Naive thymus-derived CD8-positive, alpha-beta T cell (primary cell): ENCODE measurements around the gene GNB2. TPM values are rescaled to one million over a fixed set of nuclear protein-coding genes. Genes with fewer than 3 reads are reported as not detected.
A peak's percentile ranks its signal among the peaks of the same experiment; 100 is the strongest.
"Not testable (repeated sequence)": the region's sequence is repeated elsewhere in the genome, so short reads cannot be mapped to it uniquely, and the experiment has no call there.

ENCODE experiments used
- ATAC-seq, 2 donors: fragments of 150-1000 bp; cut with Tn5 transposase in 1 of 2; sonication (Bioruptor Pico), chemical (Tn5 transposase) in 1 of 2; 1 replicate in 1 of 2; 2 replicates in 1 of 2; pipeline ENCODE4 v1.10.0; 2021; ENCODE audit warnings: mild to moderate bottlenecking in 2 of 2, moderate library complexity in 2 of 2
- POLR2A ChIA-PET: fragments of 350-600 bp; sonication (Branson Sonifier 250); formaldehyde crosslinking; loops from one replicate; lab custom pipeline; 2021; ENCODE audit warnings: antibody characterized with exemption; lab: Charles Lee
- DNase-seq, 10 donors: peaks; one replicate each; pipeline versions ENCODE4 v3.0.0 to v3.0.0-alpha.2; 2020 to 2022
- H3K27ac Mint-ChIP-seq, 10 donors: one replicate each; pipeline ENCODE4 v1.8.0; 2020 to 2022; ENCODE audit warnings: mild to moderate bottlenecking in 10 of 10, mixed read lengths in 10 of 10, moderate library complexity in 4 of 10, inconsistent platforms in 1 of 10
- H3K27me3 Mint-ChIP-seq, 5 donors: one replicate each; pipeline ENCODE4 v1.8.0; 2021 to 2022; ENCODE audit warnings: mixed read lengths in 5 of 5
- H3K36me3 Mint-ChIP-seq, 3 donors: one replicate each; pipeline ENCODE4 v1.8.0; 2020 to 2022; ENCODE audit warnings: mixed read lengths in 3 of 3, mild to moderate bottlenecking in 2 of 3, inconsistent platforms in 1 of 3
- H3K4me1 Mint-ChIP-seq, 4 donors: one replicate each; pipeline ENCODE4 v1.8.0; 2021 to 2022; ENCODE audit warnings: mixed read lengths in 4 of 4
- H3K4me3 Mint-ChIP-seq, 10 donors: one replicate each; pipeline ENCODE4 v1.8.0; 2020 to 2022; ENCODE audit warnings: mild to moderate bottlenecking in 10 of 10, mixed read lengths in 10 of 10, moderate library complexity in 6 of 10, inconsistent platforms in 1 of 10
- H3K9me3 Mint-ChIP-seq, 9 donors: one replicate each; pipeline ENCODE4 v1.8.0; 2020 to 2022; ENCODE audit warnings: mixed read lengths in 9 of 9, mild to moderate bottlenecking in 3 of 9, inconsistent platforms in 1 of 9, moderate library complexity in 1 of 9
- polyA plus RNA-seq, 3 donors: library from polyadenylated mRNA; unstranded; fragments of 300-500 nt; fragmentation: Illumina TruSeq; gene quantifications; one replicate each; pipeline ENCODE4 v1.2.3, GENCODE V29; 2021
- total RNA-seq, 8 experiments: library from RNA in 2 of 8; stranded (reverse) in 2 of 8; gene quantifications; one replicate each; pipeline ENCODE4 v1.2.3 and lab custom pipeline; 2021 to 2026

The GNB2 gene
- total and polyA plus RNA-seq, 5 experiments from 2014 or later = 34.8 to 118 (median 42.4) TPM

DNA sequence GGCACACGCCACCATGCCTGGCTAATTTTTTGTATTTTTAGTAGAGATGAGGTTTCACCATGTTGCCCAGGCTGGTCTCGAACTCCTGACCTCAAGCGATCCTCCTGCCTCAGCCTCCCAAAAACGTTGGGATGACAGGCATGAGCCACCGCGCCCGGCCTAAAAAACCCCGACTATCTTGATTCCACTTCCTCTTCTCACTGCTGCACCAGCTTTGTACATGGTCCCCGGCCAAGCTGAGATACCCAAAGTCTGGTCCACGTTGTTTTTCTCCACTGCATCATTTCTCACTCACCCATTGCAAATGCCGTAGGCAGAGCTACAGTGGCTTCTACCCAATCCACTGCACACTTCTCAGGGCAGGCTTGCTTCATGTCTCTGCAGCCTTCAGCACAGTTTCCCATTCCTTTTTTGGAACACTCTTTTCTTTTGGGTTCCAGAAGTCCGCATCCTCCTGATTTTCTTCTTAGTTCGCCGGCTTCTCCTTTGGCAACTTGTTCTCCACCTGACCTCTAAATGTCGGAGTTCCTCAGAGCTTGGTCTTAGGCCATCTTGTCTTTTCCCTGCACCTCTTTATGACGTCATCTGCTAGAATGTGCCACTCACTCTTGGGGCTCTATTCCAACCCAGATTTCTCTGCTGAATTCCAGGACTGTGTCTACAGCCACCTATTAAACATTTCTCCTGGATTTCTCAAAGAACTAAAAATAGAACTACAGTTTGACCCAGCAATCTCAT lies 6.0 kb upstream of the GNB2 start:
- H3K27ac Mint-ChIP-seq = no peak overlapping the region
- peaks cover 0 to 5% (median 0%) of the 10 kb centered on the region in 5 donors for H3K27me3 Mint-ChIP-seq
- POLR2A ChIA-PET = interaction anchor here (1.2 to 1.3 kb wide), 2 partner anchors 10 to 55 kb away, joined by 3 to 4 read pairs; no protein-coding TSS in a partner anchor
- ATAC-seq = no peak
- peaks cover 0 to 4% (median 1%) of the 10 kb centered on the region in 4 donors for H3K4me1 Mint-ChIP-seq
- no peak for DNase-seq
- no peaks in the 10 kb centered on the region for H3K9me3 Mint-ChIP-seq
- no peaks in the 10 kb centered on the region for H3K36me3 Mint-ChIP-seq
- H3K4me3 Mint-ChIP-seq = peak overlapping the region in 1 of 10 donors; percentile 10

DNA sequence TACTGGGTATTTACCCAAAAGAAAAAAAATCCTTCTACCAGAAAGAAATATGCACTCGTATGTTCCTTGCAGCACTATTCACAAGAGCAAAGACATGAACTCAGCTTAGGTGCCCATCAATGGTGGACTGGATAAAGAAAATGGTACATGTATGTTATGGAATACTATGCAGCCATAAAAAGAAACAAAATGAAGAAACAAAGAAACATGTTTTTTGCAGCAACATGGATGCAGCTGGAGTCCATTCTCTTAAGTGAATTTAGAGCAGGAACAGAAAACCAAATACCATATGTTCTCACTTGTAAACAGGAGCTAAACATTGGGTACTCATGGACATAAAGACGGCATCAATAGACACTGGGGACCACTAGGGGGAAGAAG lies 5.5 kb upstream of the GNB2 start:
- no peaks in the 10 kb centered on the region for H3K9me3 Mint-ChIP-seq
- no peak for ATAC-seq
- H3K27ac Mint-ChIP-seq = peak overlapping the region in 1 of 10 donors; percentile 21
- peak overlapping the region in 1 of 10 donors; percentile 8 for H3K4me3 Mint-ChIP-seq
- peaks cover 3 to 5% (median 4%) of the 10 kb centered on the region in 4 donors for H3K4me1 Mint-ChIP-seq
- DNase-seq = no peak
- no peaks in the 10 kb centered on the region for H3K36me3 Mint-ChIP-seq
- POLR2A ChIA-PET = interaction anchor here (1.2 to 1.3 kb wide), 2 partner anchors 11 to 55 kb away, joined by 3 to 4 read pairs; no protein-coding TSS in a partner anchor
- H3K27me3 Mint-ChIP-seq = peaks cover 0 to 5% (median 0%) of the 10 kb centered on the region in 5 donors

DNA sequence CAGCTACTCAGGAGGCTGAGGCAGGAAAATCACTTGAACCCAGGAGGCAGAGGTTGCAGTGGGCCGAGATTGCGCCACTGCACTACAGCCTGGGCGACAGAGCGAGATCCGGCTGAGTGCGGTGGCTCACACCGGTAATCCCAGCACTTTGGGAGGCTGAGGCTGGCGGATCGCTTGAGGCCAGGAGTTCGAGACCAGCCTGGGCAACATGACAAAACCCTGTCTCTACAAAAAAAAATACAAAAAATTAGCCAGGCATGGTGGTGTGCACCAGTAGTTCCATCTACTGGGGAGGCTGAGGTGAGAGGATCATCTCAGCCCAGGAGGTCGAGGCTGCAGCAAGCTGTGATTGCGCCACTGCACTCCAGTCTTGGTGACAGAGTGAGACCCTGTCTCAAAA lies 4.4 kb upstream of the GNB2 start:
- ATAC-seq, H3K36me3 Mint-ChIP-seq, H3K27ac Mint-ChIP-seq, DNase-seq, H3K27me3 Mint-ChIP-seq, H3K4me1 Mint-ChIP-seq, H3K4me3 Mint-ChIP-seq, H3K9me3 Mint-ChIP-seq: not testable (repeated sequence)
- POLR2A ChIA-PET = interaction anchor here (0.8 to 1.3 kb wide), 4 partner anchors 11 to 56 kb away, joined by 3 to 5 read pairs (median 4); no protein-coding TSS in a partner anchor

DNA sequence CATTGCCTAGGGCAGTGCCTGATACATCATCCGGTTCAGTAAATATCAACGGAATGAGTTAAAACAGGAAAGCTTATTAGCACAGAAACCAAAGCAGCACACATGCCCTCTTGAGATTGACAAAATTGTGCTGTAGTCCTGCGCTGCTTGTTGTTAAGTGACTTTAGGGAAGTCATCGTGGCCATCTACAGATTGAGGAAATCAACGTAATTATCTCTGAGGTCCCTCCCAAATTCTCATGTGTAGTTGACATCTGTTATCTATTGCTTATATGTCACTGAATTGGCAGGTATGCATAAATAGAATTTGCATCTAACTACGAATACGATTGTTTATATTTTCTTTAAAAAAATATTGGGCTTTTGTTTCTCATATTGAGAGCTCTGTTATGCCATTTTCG lies 3.5 kb upstream of the GNB2 start:
- Mint-ChIP-seq H3K9me3 (no peaks in the 10 kb centered on the region), H3K36me3 (no peaks in the 10 kb centered on the region), H3K27ac (no peak overlapping the region), H3K27me3 (peaks cover 0 to 5% (median 0%) of the 10 kb centered on the region in 5 donors), H3K4me1 (peaks cover 6 to 7% (median 6%) of the 10 kb centered on the region in 4 donors), H3K4me3 (peak overlapping the region in 1 of 10 donors; percentile 11)
- POLR2A ChIA-PET = interaction anchor here (0.8 to 1.1 kb wide), 3 partner anchors 10 to 42 kb away, joined by 3 to 5 read pairs (median 3); no protein-coding TSS in a partner anchor
- ATAC-seq (no peak), DNase-seq (no peak)

DNA sequence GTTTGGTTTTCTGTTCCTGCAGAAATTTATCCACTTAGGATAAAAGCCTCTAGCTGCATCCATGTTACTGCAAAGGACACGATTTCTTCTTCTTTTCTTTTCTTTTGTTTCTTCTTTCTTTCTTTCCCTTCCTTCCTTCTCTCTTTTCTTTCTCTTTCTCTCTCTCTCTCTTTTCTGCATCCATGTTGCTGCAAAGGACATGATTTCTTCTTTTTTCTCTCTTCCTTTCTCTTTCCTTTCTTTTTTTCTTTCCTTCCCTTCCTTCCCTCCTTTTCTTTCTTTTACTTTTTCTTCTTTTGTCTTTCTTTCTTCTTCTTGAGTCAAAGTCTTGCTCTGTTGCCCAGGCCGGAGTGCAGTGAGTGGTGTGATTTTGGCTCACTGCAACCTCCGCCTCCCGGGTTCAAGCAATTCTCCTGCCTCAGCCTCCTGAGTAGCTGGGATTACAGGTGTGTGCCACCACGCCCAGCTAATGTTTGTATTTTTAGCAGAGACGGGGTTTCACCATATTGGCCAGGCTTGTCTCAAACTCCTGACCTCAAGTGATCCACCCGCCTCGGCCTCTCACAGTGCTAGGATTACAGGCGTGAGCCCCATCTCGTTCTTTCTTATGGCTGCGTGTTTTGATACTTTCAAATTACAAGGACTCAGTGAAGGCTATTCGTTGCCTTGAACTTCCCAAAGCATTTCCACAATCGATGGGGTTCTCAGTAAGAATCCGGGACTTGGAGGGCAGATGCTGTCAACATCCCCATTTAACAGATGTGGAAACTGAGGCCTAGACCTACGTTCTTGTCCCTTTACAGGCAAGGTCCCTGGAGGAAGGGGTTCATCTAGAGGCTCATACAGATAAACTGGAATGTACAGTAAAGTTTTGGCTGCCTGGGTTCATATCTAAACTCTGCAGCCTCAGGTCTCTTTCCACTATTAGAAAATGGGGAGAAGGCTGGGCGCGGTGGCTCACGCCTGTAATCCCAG lies 1.9 kb upstream of the GNB2 start:
- H3K4me1 Mint-ChIP-seq = peaks cover 8 to 11% (median 10%) of the 10 kb centered on the region in 4 donors
- peaks cover 0 to 3% (median 0%) of the 10 kb centered on the region in 3 donors for H3K36me3 Mint-ChIP-seq
- no peak for ATAC-seq
- H3K27ac Mint-ChIP-seq = peak overlapping the region in 5 of 10 donors; percentile 12 to 99 (median 31)
- peak overlapping the region in 4 of 10 donors; percentile 20 to 95 (median 38) for H3K4me3 Mint-ChIP-seq
- no peak for DNase-seq
- H3K9me3 Mint-ChIP-seq = no peaks in the 10 kb centered on the region
- POLR2A ChIA-PET = interaction anchor here (0.7 to 1.6 kb wide), 6 partner anchors 34 to 243 kb away, joined by 3 to 13 read pairs (median 6); partner anchors contain the start of genes MOSPD3, POP7 and ZCWPW1
- H3K27me3 Mint-ChIP-seq = peaks cover 0 to 5% (median 0%) of the 10 kb centered on the region in 5 donors

DNA sequence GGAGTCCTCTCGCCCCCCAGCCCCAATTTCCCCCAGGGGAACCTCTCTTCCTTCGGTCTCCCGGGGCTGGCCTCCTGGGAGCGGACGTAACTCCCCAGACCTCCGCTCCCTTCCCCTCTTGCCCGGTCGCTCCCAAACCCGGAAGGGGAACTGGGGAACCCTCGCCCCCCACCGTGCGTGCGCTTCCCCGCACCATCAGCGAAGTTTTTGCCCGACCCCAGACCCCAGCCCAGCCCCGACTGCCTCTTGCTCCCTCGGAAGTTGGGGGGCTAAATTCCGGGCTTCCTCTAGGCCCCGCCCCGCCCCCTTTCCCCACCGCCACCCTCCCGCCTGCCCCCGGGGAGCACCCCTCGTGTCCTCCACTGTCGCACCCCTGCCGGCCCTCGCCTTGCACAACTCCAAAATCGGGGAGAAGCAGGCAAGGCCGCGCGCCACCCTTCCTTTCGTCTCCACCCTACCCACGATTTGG lies 436 bp downstream of the GNB2 start:
- H3K4me3 Mint-ChIP-seq = peak overlapping the region; percentile 94 to 97 (median 96)
- ATAC-seq (no peak), DNase-seq (peak in 6 of 10 donors; percentile 27 to 78 (median 54))
- H3K27me3 Mint-ChIP-seq = no peaks in the 10 kb centered on the region
- peaks cover 8 to 24% (median 22%) of the 10 kb centered on the region in 4 donors for H3K4me1 Mint-ChIP-seq
- H3K27ac Mint-ChIP-seq = peak overlapping the region; percentile 84 to 99 (median 97)
- POLR2A ChIA-PET = interaction anchor here (0.7 to 11.9 kb wide), 12 partner anchors 9 to 245 kb away, joined by 3 to 170 read pairs (median 5); partner anchors contain the start of genes FBXO24, GIGYF1, LRCH4 and MEPCE
- no peaks in the 10 kb centered on the region for H3K9me3 Mint-ChIP-seq
- peaks cover 0 to 20% (median 0%) of the 10 kb centered on the region in 3 donors for H3K36me3 Mint-ChIP-seq

DNA sequence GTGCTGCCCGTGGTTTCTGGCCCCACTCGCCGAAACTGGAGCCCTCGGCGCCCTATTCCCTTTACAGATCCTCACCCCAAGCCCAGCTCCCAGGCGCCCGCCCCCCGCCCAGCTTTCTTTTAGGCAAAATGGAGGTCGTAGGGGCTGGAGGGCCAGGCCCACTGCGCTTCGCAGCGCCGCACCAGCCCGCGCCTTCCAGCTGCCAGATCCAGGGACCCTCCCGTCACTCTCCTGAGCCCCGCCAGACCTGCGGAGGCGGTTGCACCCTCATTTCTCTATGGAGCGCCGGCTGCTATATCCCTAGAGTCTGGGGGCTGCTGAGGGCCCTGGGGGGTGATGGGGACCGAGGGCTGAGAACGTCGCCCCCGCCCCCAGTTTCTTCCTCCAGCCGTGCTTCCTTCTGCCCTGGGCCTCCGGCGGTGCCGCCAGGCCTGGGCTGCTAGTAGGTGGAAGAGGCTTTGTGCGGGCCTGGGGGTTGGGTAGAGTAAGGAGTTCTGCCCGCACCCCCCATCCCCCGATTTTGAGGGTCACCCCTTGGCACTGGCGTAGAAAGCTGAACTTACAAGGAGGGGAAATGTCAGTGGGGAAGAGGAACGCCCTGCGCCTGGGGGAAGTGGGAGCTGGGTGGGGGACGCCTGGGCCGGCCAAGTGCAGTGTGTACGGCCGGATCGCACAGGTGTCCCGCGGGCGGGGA lies 1.0 kb downstream of the GNB2 start:
- Mint-ChIP-seq H3K9me3 (no peaks in the 10 kb centered on the region), H3K36me3 (peaks cover 0 to 26% (median 0%) of the 10 kb centered on the region in 3 donors), H3K4me3 (peak overlapping the region; percentile 94 to 97 (median 96)), H3K4me1 (peaks cover 8 to 30% (median 27%) of the 10 kb centered on the region in 4 donors), H3K27me3 (no peaks in the 10 kb centered on the region), H3K27ac (peak overlapping the region; percentile 84 to 99 (median 97))
- POLR2A ChIA-PET = interaction anchor here (0.5 to 11.9 kb wide), 15 partner anchors 9 to 246 kb away, joined by 3 to 170 read pairs (median 5); partner anchors contain the start of genes FBXO24, GIGYF1, LRCH4 and MEPCE
- DNase-seq (peak in 5 of 10 donors; percentile 36 to 61 (median 47)), ATAC-seq (peak in 1 of 2 donors; percentile 0)

DNA sequence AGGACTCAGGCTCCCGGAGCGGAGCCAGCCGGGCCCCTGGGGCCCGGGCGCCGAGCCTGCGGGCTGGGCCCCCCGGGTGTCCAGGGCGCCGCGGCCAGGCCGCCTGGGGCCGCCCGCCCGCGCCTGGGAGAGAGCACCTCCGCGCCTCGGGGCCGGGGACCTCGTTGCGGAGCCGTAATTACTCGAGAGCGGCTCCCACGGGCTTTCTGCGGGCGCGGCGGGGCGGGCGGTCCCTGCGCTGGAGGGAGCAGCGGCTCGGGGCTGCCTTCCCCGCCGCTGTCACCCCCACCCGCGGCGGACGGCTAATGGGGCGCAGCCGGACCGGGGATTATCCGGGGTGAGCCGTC lies 1.5 kb downstream of the GNB2 start:
- H3K4me3 Mint-ChIP-seq = peak overlapping the region; percentile 94 to 97 (median 96)
- POLR2A ChIA-PET = interaction anchor here (0.5 to 11.9 kb wide), 13 partner anchors 8 to 246 kb away, joined by 3 to 170 read pairs (median 7); partner anchors contain the start of genes FBXO24, GIGYF1, LRCH4 and MOSPD3
- DNase-seq (peak in 1 of 10 donors; percentile 52), ATAC-seq (peak; percentile 7 to 9)
- H3K36me3 Mint-ChIP-seq = peaks cover 0 to 31% (median 0%) of the 10 kb centered on the region in 3 donors
- no peaks in the 10 kb centered on the region for H3K27me3 Mint-ChIP-seq
- no peaks in the 10 kb centered on the region for H3K9me3 Mint-ChIP-seq
- peak overlapping the region in 7 of 10 donors; percentile 84 to 99 (median 95) for H3K27ac Mint-ChIP-seq
- peaks cover 9 to 35% (median 31%) of the 10 kb centered on the region in 4 donors for H3K4me1 Mint-ChIP-seq

DNA sequence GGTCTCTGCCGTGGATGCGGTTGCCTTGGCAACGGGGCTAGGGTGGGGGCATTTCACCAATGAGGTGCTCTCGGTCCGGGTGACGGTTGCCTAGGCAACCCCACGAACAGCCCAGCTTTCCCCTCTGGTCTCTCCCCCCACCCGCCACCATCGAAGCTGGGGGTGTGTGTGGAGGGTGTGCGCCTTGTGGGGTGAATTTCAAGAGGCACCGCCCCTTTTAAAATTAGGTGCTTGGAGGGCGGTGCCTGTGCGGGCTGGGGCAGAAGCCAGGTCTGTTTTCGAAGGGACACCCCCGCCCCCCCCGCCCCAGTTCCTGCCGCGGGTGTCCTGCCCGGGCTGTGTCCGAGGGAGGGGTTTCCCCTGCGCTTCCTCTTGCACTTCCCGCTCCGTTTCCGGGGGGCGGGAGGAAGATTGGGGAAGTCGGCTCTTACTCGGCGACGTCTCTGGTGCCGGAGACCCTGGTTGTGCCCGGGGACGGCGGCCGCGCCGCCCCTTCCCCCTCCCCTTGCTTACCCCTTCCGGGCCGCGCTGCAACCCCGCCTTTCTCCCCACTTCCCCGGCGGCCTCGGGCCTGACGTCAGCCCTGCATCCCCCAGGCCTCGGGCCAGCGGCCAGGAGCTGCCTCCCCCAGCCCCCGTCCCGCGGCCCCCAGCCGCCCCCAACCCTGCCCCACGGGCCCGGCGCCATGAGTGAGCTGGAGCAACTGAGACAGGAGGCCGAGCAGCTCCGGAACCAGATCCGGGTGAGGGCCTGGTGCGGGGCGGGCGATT lies 2.2 kb downstream of the GNB2 start:
- peaks cover 0 to 34% (median 0%) of the 10 kb centered on the region in 3 donors for H3K36me3 Mint-ChIP-seq
- H3K4me1 Mint-ChIP-seq = peaks cover 13 to 42% (median 38%) of the 10 kb centered on the region in 4 donors
- no peaks in the 10 kb centered on the region for H3K9me3 Mint-ChIP-seq
- H3K27me3 Mint-ChIP-seq = no peaks in the 10 kb centered on the region
- ATAC-seq = peak; percentile 62 to 69
- DNase-seq = peak; percentile 77 to 98 (median 92)
- POLR2A ChIA-PET = interaction anchor here (0.5 to 11.9 kb wide), 12 partner anchors 15 to 413 kb away, joined by 3 to 170 read pairs (median 8); partner anchors contain the start of genes FBXO24, GIGYF1, LRCH4 and MOSPD3
- H3K4me3 Mint-ChIP-seq = peak overlapping the region; percentile 85 to 95 (median 90)
- peak overlapping the region; percentile 79 to 97 (median 94) for H3K27ac Mint-ChIP-seq

DNA sequence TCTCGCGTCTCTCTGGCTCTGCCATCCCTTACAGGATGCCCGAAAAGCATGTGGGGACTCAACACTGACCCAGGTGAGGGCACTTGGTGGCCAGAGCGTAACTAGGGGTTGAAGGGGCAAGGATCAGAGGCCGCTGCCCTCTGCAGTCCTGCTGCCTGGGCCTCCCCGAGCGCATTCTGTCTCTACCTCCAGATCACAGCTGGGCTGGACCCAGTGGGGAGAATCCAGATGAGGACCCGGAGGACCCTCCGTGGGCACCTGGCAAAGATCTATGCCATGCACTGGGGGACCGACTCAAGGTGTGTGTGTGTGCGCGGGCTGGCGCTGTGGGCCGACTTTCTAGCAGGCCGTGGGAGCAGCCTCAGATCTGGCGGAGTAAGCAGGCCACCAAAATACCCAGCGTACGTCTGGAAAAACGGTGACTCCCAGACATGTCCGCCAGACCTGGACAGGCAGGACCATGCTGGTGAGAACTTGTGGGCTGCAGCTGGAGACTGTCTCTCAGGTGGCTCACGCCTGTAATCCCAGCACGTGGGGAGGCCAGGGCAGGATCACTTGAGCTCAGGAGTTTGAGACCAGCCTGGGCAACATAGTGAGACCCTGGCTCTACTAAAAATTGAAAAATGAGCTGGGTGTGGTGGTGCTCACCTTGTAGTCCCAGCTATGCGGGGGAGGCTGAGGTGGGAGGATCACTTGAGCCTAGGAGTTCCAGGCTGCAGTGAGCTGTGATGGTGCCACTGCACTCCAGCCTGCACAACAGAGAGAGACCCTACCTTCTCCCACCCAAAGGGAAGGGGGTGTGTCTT lies 3.2 kb downstream of the GNB2 start:
- peak overlapping the region; percentile 84 to 97 (median 91) for H3K27ac Mint-ChIP-seq
- peaks cover 16 to 51% (median 46%) of the 10 kb centered on the region in 4 donors for H3K4me1 Mint-ChIP-seq
- H3K27me3 Mint-ChIP-seq = no peaks in the 10 kb centered on the region
- POLR2A ChIA-PET = interaction anchor here (0.6 to 11.9 kb wide), 12 partner anchors 14 to 248 kb away, joined by 3 to 170 read pairs (median 8); partner anchors contain the start of genes FBXO24, GIGYF1, LRCH4 and MOSPD3
- H3K9me3 Mint-ChIP-seq = no peaks in the 10 kb centered on the region
- H3K36me3 Mint-ChIP-seq = peaks cover 0 to 34% (median 0%) of the 10 kb centered on the region in 3 donors
- ATAC-seq = no peak
- no peak for DNase-seq
- H3K4me3 Mint-ChIP-seq = peak overlapping the region; percentile 78 to 95 (median 84)
